HG02973 (cell line): Measurements from ENCODE around the gene VASN.

ENCODE experiments used
- ATAC-seq: cut with Tn5 transposase; IDR thresholded peaks from one replicate; pipeline ENCODE4 v1.9.1; 2021; ENCODE audit warnings: moderate library complexity; ENCODE audit not compliant: unreplicated experiment

VASN gene

DNA sequence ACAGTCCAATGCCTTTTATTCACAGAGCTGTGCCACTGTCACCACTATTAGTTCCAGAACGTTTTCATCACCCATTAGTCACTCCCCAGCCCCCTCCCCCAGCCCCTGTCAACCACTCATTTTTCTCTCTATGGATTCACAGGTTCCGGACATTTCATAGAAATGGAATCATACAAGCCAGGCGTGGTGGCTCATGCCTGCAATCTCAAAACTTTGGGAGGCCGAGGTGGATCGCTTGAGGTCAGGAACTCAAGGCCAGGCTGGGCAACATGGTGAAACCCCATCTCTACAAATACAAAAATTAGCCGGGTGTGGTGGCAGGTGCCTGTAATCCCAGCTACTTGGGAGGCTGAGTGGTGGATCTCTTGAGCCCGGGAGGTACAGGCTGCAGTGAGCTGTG, 19.8 kb upstream of the VASN start:
- no peak for ATAC-seq

DNA sequence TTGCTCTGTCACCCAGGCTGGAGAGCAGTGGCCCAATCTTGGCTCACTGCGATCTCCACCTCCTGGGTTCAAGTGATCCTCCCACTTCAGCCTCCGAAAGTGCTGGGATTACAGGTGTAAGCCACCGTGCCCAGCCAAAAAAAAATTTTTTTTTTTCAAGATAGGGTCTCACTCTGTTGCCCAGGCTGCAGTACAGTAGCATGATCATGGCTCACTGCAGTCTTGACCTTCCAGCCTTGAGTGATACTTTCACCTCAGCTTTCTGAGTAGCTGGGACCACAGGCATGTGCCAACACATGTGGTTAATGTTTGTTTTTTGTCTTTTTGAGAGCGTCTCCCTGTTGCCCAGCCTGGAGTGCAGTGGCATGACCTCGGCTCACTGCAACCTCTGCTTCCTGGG, 18.8 kb upstream of the VASN start:
- no peak for ATAC-seq

DNA sequence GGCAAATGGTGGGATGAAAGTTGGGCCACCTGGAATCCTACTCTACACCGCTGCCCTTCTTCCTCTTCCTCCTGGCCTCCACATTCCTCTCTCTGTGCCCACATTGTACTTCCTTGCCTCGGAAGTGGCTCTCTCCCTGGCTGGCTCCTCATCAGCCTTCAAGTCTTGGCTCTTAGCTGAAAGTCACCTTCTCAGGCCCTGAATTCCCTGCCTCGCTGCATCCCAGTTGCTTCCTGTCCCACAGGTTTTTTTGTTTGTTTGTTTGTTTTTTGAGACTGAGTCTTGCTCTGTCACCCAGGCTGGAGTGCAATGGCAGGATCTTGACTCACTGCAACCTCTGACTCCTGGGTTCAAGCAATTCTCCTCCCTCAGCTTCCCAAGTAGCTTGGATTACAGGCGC, 18.0 kb upstream of the VASN start:
- no peak for ATAC-seq

DNA sequence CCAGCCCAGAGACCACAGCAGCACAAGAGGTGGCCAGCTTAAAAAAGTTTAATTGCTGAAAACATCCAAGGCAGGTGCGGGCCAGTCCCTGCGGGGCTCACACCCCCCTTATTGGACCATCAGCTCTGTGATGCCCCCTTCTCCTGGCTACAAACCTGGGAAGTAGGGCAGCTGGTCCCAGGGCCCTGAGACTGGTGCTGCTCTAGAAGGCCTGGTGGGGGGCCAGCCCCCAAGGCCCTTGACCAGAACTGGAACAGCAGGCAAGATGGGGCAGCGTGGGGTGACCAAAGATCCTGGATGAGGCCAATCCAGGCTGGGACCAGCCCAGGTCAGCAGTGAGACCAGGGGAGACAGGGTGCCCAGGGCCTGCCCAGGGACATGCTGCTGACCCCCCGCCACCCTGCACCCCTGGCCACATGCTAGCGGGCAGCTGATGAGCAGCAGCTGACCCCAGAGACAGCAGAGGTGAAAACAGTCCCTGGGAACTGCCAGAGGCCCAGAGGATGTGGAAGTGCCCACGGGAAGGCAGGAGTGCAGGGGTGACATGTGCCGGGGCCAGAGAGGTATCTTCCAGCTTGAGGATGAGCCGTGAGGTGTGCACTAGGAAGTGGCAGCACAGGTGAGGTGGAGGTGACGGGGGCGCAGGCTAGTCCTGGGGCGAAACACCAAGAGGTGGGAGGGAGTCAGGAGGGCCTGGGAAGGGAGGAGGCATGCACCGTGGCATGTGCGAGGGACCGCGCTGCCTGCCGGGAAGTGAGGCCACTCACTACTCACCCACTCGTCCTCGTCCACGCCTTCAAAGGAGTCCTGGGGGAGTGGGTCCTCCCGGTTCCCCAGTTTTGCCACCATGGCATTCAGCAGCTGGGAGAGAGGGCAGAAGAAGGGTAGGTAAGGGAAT, 16.9 kb upstream of the VASN start:
- no peak for ATAC-seq

DNA sequence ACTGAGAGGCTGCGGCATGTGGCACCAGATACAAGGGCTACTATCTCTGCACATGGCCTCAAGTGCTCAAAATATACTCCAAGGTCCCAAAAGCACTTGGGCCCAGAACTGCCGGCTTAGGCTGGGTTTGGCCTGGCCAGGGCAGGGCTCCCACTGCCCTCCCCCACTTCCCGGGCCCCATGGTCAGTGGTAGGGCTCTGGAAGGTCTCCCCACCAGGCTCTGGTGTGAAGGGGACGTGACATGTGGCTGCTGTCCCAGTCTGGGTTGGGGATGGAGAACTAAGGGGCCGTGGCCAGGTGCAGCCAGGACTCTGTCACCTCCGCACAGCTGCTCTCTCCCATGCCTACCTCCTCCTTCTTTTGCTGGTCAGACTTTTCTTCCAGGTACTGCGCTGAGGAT, 14.8 kb upstream of the VASN start:
- no peak for ATAC-seq

DNA sequence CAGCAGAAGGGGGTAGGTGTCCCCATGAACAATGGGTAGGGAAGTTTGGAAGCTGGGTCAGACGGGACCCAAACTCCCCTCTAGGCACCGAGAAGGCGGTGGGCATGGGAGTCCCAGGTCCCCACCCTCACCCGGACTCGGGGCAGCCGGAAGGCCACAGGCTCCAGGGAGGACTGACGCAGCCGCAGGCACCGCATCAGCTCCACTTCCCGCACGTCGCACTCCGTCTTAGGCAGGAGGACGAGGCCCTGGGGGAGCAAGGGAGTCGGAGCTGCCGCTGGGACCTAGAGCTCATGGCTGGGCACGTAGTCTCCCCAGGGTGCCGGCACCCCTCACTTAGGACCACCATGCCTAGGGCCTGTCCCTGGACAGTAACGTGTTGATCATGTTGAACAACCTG, 13.4 kb upstream of the VASN start:
- ATAC-seq: no peak

DNA sequence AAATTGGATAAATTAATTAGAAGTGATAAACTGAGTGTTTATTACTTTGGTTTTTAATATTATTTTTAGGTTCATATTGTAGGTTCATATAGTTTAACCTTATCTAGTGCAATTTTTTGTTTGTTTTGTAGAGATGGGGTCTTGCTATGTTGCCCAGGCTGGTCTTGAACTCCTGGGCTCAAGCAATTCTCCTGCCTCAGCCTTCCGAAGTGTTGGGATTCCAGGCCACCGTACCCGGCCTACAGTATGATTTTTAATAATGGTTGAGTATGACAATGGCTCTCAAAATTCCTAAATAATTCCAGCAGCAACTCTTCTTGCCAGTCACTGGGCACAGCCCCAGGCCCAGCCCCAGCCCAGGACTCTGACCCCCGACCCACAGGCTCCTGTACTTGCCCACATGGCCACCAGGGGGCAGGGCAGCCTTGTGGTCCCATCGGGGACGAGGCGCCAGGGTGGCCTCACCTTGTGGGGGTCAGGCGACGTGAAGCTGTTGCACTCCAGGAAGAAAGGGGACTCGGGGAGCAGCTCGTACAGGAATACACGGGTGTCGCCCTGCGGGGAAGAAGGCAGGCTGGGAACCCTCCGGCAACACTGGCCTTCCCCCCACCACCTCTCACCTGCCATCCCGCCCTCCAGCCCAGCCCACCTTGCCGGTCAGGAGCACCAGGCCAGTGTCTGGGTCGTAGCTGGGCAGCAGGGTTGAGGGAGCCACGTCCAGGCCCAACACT, 12.7 kb upstream of the VASN start:
- ATAC-seq: no peak

DNA sequence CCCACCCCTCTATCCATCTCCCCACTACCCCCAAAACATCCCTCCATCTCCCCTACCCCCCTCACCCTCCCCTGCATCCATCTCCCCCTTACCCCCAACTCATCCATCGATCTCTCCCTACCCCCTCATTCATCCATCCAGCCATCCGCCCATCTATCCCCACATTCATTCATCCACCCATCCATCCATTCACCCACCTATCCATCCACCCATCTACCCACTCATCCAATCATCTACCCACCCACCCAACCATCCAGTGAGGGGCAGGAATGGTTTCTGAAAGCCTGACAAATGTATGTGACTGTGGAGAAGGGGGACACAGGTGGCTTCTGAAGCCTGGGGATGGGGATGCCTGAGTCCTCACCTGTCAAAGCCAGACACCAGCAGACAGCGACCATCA, 11.7 kb upstream of the VASN start:
- no peak for ATAC-seq

DNA sequence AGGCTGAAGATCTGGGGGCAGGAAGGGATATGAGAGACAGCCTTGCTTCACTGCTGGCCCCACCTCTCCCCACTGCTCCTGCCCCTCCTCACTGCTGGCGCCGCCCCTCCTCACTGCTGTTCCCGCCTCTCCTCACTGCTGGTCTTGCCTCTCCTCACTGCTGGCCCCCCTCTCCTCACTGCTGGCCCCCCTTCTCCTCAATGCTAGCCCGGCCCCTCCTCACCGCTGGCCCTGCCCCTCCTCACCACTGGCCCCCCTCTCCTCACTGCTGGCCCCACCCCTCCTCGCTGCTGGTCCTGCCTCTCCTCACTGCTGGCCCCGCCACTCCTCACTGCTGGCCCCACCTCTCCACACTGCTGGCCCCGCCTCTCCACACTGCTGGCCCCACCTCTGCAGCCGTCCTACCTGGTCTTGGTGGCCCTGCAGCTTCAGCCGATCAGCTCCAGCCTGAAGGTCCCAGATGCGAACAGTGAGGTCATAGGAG, 11.1 kb upstream of the VASN start:
- ATAC-seq: no peak

DNA sequence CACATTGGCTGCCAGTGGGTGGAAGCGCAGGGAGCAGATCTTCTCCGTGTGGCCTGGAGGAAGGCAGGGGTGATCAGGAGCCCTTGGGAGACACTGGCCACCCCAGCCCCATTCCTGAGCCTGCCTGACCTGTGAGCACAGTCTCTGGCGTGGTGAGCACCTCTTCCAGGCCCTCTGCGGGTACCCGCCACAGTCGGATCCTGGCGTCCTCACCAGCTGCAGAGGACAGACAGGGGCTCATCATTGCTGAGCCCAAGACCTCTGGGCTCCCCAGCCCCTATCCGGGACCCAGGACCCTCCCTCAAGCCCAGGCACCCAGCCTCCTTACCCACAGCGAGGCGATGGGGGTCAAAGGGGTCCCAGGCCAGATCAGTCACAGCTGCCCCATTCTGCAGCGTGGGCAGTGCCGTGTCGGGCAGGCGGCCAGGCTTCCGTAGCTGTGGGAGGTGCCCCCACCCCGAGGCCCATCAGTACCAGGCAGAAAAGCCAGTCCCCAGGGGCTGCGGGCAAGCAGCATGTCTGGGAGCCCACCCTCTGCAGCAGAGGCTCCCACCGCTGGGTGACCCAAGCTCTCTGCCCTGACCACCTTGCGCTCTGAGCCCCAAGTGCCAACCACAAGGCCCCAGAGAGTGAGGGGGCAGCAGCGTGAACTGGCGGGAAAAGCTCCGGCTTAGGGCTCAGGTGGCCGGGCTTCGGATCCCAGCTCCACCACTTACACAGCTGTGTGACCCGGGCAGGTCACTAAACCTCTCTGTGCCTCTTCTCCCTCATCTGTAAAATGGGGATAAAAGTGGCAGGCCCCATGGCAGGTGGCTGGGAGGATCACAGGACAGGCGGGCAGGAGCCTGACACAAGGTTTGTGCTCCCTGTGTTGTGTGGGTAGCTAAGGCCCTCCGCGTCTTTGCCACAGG, 10.4 kb upstream of the VASN start:
- no peak for ATAC-seq

DNA sequence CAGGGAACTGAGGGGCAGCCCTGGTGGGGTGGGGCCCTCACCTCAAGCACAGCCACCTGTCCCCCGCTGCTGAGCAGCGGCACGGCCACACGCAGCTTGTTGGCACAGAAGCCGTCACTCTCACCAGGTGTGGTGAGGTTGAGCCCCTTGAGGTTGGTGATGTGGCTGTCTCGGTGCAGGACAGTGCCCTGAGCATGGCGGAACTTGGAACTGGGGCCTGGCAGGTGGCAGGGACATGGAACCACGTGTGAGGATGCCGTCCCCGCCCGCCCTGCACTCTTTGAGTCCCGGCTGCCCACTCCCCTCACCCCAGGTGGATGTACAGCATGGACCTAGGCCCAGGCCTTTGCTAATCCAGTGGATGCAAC, 9.7 kb upstream of the VASN start:
- ATAC-seq: no peak

DNA sequence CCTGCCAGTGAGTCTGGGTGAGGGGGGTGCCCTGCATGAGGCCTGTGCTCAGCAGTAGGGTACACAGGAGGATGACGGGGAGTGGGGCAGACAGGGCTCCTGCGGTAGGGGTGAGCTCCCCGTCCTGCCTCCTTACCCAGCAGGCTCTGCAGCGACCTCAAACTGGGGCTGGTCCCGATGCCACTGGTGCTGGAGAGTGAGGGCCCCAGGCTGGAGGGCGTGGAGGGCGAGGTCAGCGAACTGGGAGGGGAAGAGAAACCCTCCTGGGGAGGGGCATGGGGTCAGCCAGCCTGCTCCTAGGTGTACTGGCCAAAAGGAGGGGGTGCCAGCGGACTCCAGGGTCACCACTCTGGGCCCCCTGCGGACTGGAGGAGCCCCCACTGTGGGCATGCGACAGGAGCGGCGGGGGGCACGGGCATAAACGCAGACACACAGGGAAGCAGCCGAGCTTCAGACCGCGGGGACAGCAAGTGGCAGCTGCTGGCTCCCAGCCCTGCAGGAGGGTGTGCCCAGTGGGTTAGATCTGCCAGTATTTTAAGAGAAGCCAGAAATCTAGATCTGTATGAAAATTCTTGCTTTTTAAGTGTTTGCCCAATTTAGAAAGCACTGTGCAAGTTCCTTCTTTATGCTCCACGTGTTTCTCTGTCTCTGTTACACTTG, 9.0 kb upstream of the VASN start:
- no peak for ATAC-seq

DNA sequence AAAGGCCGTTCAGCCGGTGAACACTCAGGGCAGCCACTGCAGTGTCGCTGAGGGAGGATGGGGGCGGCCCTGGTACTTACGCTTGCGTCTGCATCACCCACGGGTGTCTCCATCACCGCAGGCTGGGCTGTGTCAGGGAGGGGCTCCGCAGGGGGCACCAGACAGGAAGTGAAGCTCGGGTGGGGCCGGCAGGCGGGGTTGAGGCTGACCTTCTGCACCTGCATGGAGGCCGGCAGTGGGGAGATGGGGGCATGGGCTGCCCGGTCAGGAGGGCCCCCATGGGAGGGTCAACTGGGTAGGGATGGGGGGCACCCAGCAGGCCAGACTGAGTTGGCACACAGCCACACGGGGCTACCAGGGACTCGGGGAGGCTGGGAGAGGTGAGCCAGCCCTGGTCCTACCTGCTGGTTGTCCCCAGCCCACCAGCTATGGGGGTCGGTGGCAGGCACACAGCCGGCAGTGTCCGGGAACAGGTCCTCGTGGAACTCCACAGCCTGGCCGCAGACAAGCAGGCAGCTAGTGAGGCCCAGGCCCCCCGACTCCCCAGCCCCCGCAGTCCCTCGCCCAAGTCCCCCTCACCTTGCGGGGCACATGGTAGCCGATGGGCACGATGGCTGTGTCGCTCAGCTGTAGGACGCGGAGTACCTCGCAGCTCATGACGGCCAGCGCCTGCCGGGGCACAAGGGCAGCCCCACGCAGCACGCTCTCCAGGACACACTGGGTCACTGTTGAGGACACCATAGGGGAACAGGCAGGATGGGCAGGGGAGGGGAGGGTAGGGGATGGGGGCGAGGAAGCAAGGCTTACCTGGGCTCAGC, 7.2 kb upstream of the VASN start:
- ATAC-seq: no peak

DNA sequence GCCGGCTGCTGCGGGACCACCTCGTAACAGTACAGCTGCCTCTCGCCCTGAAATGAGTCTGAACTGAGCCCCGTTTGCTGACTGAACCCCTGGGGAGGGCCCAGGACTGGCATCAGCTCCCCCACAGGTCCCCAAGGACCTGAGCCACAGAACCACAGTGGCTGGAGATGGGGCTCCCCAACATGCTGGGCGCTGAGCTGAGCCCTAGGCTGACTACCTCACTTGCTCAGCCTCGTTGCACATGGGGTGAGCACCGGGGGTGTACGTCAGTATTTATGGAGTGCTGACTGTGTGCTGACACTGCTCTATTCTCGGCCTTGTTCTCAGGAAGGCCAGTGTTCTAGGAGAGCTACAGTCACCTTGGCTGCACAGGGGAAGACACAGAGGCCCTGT, 6.6 kb upstream of the VASN start:
- ATAC-seq: no peak

DNA sequence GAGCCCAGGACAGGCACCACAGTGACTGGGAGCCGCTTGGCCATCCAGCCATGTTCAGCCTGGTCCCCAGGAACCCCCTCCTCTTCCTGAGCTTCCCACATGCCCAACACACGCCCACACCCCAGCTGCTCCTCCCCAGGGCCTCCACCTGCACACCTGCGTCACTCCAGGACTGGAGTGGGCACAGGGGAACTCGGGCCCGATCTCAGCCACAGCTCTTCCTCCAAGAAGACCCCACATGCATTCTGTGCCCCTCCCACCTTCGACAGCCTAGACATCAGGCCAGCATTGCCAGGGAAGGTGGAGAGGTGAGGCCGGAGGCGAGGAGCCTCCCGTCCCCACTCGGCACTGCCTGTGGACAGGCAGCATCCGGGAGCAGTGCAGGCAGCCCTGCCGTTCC, 6.0 kb upstream of the VASN start:
- ATAC-seq: no peak

DNA sequence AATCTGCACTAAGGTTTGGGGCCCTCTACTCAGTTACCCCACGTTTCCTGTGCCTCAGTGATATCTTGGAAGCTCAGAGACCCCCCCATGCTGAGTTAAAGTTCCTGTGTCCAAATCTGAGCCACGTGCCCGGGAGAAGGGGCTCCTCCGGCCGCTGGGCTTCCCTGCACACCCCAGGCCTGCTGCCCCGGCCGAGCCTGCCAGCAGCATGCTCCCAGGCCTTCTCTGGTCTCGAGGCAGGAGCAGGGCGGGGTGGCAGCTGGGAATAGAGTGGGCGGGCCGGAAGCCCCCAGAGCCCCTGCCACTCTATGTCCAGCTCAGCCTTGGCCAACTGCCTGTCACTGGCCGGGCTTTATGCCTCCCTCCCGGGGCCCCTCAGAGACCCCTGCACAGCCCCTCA, 5.6 kb upstream of the VASN start:
- no peak for ATAC-seq

DNA sequence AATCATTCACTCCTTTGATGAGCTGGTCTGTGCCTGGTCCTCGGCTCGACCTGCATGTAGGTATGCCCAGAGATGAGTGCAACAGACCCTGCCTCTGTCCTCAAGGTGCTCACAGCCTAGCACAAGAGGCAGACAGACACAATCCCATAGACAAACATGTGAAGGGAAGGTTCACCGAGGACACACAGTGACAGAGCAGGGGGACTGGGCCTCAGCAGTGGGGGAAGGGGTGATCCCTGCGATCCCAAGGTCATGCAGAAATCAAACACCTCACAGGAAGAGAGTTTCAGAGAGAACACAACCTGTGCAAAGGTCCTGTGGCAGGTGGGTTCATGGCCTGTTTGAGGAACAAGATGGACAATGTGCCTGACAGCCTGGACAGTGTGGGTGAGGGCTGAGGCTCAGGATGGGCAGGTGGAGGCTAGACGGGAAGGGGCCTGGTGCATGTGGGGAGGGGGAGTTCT, 4.2 kb upstream of the VASN start:
- ATAC-seq: no peak

DNA sequence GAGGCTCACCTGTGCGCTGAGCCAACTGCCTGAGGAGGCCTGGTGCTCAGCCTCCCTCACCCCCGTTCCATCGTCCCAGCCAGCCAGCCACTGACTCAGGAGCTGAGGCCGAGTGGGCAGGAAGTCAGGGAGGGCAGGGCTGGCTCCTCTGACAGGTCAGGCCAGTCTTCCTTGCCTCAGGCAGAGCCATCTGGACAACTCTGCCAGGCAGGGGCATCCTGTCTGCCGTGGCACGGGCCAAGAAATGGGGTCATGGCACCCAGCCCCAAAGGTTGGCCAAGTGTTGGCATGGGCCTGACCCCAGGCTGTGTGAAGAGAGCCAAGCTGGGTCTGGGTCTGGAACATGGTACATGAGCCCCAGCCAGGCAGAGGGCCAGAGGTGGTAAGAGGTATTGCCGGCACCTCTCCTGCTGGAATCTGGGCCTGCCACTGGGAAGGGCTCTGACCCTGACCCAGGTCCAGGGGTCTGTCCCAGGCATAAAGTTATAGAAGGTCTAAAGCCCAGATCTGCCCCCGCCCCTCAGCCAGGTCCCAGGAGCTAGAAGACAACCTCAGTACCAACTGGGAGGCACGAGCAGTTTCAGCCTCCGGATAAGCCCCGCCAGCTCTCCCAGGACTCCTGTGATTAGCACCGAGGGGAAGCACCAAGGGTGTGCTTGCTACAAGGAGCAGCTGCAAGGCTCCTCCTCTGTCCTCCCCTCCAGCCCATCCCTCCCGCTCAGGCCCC, 2.5 kb upstream of the VASN start:
- no peak for ATAC-seq

DNA sequence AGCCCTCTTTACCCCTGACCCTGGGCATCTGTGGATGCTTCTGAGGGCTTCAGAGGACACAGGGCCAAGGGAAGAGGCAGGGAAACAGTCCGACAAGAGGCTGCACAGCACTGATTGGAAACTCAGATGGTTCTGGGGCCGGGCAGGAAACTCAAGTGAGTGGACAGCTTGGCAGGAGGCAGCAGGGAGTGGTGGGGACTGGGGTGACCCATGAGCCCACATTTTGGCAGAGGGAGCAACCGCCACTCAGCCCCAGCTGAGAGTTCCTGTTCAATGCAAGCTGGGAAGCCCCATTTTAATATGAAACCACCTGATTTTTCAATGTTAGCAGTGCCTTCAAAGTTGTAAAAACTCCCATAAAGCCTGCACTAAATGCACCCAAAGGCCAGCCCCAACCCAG, 1.5 kb upstream of the VASN start:
- ATAC-seq: no peak
